AG20443 (cell line): ENCODE data around the gene ELAVL1.

Experiments used
- DNase-seq: peaks from one replicate; pipeline ENCODE4 v3.0.0; 2012; ENCODE audit warnings: low spot score, mixed read lengths

ELAVL1 gene

GRCh38 chr19:7985481-7985911 lies 19.9 kb downstream of the ELAVL1 start:
- no peak for DNase-seq

- DNase-seq = no peak
Measured at GRCh38 chr19:7983995-7984837, 21.2 kb downstream of the ELAVL1 start.

- no peak for DNase-seq
Measured at GRCh38 chr19:7983286-7983950, 22.0 kb downstream of the ELAVL1 start.

- no peak for DNase-seq
Measured at GRCh38 chr19:7982651-7983099, 22.8 kb downstream of the ELAVL1 start.

GRCh38 chr19:7982103-7982502 lies 23.3 kb downstream of the ELAVL1 start:
- no peak for DNase-seq

GRCh38 chr19:7981661-7982060 lies 23.8 kb downstream of the ELAVL1 start:
- no peak for DNase-seq

GRCh38 chr19:7981199-7981598 lies 24.2 kb downstream of the ELAVL1 start:
- DNase-seq = no peak

- no peak for DNase-seq
Measured at GRCh38 chr19:7980635-7981121, 24.8 kb downstream of the ELAVL1 start.

- no peak for DNase-seq
Measured at GRCh38 chr19:7980168-7980567, 25.3 kb downstream of the ELAVL1 start.

GRCh38 chr19:7979559-7979958 lies 25.9 kb downstream of the ELAVL1 start:
- no peak for DNase-seq

GRCh38 chr19:7979011-7979410 lies 26.4 kb downstream of the ELAVL1 start:
- DNase-seq = no peak

- no peak for DNase-seq
Measured at GRCh38 chr19:7978179-7978825, 27.1 kb downstream of the ELAVL1 start.

- DNase-seq = no peak
Measured at GRCh38 chr19:7977723-7978040, 27.8 kb downstream of the ELAVL1 start.

GRCh38 chr19:7977021-7977722 lies 28.3 kb downstream of the ELAVL1 start:
- DNase-seq = no peak

GRCh38 chr19:7976461-7976860 lies 29.0 kb downstream of the ELAVL1 start:
- DNase-seq = no peak

- DNase-seq = no peak
Measured at GRCh38 chr19:7975037-7975436, 30.4 kb downstream of the ELAVL1 start.

GRCh38 chr19:7973883-7974282 lies 31.6 kb downstream of the ELAVL1 start:
- no peak for DNase-seq

GRCh38 chr19:7971553-7972520 lies 33.6 kb downstream of the ELAVL1 start:
- no peak for DNase-seq

- peak; percentile 71 for DNase-seq
Measured at GRCh38 chr19:7970716-7971448, 34.6 kb downstream of the ELAVL1 start.

GRCh38 chr19:7969555-7969939 lies 35.9 kb downstream of the ELAVL1 start:
- DNase-seq = no peak
